HG03045 (cell line): Measurements from ENCODE around the gene RAB27A.
"Not testable (repeated sequence)": the region's sequence is repeated elsewhere in the genome, so short reads cannot be mapped to it uniquely, and the experiment has no call there.

Experiments used
- ATAC-seq: cut with Tn5 transposase; IDR thresholded peaks from one replicate; pipeline ENCODE4 v1.9.1; 2021; ENCODE audit warnings: mild to moderate bottlenecking, moderate library complexity; ENCODE audit not compliant: unreplicated experiment

Gene RAB27A

GRCh38 chr15:55282284-55282833 is 7.3 kb downstream of the RAB27A start:
- no peak for ATAC-seq

GRCh38 chr15:55281517-55282228 is 7.9 kb downstream of the RAB27A start:
- no peak for ATAC-seq

- not testable (repeated sequence) for ATAC-seq
These were observed 9.0 kb downstream of the RAB27A start for GRCh38 chr15:55280589-55280988.

GRCh38 chr15:55279746-55280351 is 9.8 kb downstream of the RAB27A start:
- peak; percentile 86 for ATAC-seq

- ATAC-seq, result no peak
These were observed 10.4 kb downstream of the RAB27A start for GRCh38 chr15:55279100-55279745.

- no peak for ATAC-seq
These were observed 11.9 kb downstream of the RAB27A start for GRCh38 chr15:55277715-55278114.

GRCh38 chr15:55277116-55277564 is 12.5 kb downstream of the RAB27A start:
- ATAC-seq, result peak; percentile 42

- ATAC-seq, result no peak
These were observed 13.3 kb downstream of the RAB27A start for GRCh38 chr15:55276324-55276723.

- ATAC-seq, result no peak
These were observed 19.3 kb downstream of the RAB27A start for GRCh38 chr15:55270291-55270690.

GRCh38 chr15:55268176-55268695 is 21.4 kb downstream of the RAB27A start:
- ATAC-seq, result no peak

GRCh38 chr15:55267401-55268175 is 22.0 kb downstream of the RAB27A start:
- peak; percentile 81 for ATAC-seq

- ATAC-seq, result no peak
These were observed 23.1 kb downstream of the RAB27A start for GRCh38 chr15:55266547-55266946.

GRCh38 chr15:55260562-55261131 is 29.0 kb downstream of the RAB27A start:
- no peak for ATAC-seq

GRCh38 chr15:55257938-55258337 is 31.7 kb downstream of the RAB27A start:
- ATAC-seq, result no peak

- no peak for ATAC-seq
These were observed 32.5 kb downstream of the RAB27A start for GRCh38 chr15:55257012-55257670.

- ATAC-seq, result no peak
These were observed 33.2 kb downstream of the RAB27A start for GRCh38 chr15:55256281-55257011.

- no peak for ATAC-seq
These were observed 33.9 kb downstream of the RAB27A start for GRCh38 chr15:55255714-55256113.

GRCh38 chr15:55254916-55255679 is 34.5 kb downstream of the RAB27A start:
- ATAC-seq, result peak; percentile 62
